NCI-H2029 (cell line): ENCODE measurements around the gene SPRR1A.
"Not testable (repeated sequence)": the region's sequence is repeated elsewhere in the genome, so short reads cannot be mapped to it uniquely, and the experiment has no call there.

Source experiments
- DNase-seq: peaks from one replicate; lab custom pipeline; 2025; lab: John Stamatoyannopoulos, UW

SPRR1A gene

DNA sequence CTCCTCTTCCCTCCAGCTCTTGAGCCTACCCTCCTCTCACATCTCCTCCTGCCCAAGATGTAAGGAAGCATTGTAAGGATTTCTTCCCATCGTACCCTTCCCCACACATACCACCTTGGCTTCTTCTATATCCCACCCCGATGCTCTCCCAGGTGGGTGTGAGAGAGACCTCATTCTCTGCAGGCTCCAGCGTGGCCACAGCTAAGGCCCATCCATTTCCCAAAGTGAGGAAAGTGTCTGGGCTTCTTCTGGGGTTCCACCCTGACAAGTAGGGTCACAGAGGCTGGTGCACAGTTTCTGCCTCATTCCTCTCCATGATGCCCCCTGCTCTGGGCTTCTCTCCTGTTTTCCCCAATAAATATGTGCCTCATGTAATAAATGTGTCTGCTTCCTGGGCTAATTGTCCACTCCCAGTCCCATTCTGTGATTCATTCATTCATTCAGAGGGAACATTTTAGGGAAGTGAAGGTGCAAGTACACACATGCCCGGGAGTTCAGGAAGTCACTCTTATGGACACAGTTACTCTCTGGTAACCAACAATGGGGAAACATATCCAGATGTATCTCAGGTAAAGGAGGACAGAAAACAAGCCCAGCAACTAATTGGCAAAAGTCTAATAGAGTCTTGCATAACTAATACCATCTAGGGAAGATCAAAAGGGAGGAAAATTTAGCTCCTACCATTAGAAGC lies 11.5 kb upstream of the SPRR1A start:
- no peak for DNase-seq

DNA sequence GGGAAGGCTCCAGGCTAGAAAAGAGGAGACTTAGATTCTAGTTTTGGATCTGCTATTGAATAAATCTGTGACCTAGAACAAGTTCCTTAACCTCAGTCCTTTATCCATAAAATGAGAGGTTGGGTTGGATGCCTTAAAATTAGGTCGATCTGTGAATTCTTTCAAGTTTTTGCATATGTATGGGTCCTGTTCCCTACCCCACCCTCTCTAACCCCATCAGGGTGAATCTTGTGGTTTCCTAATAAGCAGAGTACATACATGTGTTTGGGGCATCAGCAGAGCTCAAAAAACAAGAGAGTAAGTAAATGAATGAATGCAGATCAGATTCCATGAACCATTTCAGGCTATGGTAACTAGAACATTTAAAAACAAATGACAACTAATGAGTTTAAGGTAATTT lies 7.2 kb upstream of the SPRR1A start:
- DNase-seq: no peak

DNA sequence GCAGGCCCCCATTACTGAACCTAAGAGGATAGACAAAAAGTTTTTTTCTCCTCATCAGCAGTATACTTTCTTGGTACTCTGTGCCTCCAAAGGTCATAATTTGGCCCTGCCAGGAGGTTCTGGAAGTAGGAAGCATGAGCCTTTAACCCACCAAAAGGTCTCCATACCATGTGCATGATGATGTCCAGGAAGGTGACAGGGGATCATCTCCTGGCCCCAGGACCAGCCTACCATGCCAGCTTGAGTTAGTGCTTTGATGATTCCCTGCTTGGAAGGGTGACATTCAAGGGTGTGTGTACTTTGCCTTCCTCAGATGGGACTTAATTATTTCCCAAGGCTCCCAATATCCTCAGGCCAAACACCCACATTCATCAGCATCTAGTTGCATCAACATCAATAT lies 6.3 kb upstream of the SPRR1A start:
- DNase-seq: no peak

DNA sequence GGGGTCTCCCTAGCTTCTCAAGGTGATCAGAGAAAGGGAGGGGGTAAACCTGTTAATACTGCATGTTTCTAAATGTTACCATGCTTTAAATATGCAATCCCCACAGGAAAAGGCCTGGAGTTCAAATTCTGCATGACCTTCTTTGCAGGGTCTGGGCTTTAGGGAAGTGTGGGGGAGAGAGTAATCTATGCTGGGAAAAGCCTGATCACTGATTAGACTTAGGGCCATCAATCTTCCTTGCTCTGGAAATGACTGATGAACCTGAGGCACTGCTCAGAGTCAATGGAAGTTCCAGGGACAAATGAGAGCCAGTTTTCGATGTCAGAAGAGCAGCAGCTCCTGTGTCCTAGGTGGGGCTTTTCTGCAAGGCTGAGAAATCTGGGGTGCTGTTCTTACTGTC lies 3.2 kb upstream of the SPRR1A start:
- no peak for DNase-seq

DNA sequence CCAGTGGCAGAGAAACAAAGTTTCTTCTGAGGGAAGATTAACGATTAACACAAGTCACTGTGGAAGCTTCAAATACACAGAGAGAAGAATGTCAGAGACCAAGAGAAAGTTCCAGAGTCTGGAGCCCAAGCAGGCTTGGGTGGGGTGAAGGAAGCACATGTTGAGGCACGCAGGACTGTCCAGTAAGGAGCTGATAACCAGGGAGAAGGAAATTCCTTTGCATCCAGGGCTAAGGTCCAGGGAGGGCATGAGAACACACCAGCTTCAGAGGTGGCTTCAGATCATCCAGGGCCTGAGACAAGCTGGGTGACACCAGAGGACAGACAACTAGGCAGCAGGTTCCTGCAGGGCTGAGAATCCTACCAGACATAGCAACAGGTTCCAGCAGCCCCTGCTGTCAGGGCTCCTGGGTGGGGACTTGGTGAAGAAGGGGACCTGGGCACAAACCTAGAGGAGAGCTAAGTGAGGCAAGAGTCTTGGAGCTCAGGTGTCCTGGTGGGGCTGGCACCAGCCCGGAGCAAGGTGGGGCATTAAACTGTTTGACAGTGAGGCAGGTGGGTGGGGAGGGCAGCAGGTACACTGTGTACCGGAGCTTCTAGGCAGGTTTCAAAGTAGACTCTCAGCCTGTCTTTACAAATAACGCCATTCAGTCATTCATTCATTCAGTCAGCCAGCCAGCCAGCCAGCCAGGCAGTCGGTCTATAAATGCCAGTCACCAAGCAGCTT lies 2.6 kb upstream of the SPRR1A start:
- no peak for DNase-seq

DNA sequence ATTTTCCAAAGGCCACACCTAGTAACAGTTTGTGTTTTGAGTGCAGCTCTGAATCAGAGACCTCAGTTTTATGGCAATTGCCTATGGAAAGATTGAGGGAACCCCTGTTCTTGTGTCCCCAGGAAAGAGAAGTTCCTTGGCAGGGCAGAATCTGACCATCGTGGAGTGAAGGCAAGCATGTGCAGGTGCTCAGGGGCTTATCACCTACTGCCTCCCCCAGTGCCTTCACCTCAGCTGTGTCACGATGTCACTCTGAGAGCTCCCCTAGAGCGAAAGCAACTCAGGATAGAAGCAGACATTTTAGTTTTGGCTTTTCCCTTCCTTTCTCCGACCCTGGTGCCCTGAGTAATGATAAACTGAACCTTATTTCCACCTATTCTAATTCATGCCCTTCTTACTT lies 1.8 kb upstream of the SPRR1A start:
- DNase-seq: no peak

DNA sequence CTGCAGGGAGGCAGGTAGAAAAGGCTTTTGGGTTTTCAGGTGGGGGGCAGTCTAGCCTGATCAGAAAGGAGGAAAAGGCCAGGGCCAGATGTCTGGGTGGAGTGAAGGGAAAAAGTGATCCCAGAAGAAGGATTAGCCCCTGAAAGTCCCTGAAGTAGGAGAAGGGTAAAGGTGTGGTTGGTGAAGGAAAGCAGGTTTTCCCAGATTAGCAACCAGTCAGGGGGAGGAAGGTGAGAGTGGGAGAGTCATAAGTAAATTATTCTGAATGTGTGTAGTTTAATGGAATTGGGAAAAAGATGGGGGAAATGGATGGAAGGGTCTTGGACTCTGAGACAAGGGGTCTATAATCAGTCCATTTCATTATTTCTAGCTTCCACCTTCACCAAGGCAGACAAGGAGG lies 647 bp upstream of the SPRR1A start:
- no peak for DNase-seq

DNA sequence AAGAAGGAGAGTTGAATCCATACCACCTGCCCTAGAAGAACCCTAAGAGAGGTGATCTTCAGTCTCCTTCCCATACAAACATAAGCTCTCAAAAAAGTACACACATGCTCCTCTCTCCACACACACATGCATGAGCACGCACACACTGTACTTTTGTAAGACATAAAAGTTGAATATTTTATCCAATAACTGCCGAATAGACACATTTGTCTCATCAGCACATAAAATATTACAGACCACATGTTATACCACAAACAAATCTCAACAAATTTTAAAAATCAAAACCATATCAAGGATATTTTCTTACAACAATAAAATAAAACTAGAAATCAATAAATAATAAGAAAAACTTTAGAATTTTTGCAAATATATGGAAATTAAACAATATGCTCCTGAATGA lies 2.7 kb downstream of the SPRR1A start:
- no peak for DNase-seq

DNA sequence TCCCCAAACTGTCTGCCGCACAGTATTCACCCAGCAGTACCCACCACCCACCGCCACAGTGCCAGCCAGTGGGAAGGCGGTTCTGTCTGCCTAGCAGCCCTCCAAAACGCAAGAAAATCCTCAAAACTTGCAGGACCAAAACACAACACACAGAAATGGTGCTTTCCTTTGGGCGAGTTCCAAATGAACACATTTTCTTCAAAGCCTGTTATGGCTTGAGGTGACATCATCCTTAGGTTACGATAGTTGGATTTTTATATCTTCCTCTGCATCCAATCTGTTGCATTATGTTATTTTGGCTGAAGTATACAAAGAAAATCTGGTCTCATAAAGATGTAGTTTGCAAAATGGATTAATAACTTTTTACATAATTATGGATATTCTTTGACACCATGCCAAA lies 9.3 kb downstream of the SPRR1A start:
- no peak for DNase-seq

DNA sequence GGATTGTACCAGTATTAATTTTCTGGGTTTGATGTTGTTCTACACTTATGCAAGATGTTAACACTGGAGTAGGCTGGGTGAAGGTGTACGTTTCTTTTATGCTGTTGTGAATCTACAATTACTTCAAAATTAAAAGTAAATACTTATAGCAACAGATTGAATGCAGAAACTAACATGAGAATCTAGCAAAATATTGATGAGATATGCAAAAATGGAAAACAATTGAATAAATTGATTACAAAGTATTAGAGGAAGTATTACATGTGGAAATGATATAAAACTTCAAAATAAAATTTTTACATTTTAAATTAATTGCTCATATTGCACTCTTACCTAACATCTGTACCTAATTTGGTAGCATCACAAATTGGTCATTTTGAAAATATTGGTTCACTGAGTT lies 12.0 kb downstream of the SPRR1A start:
- no peak for DNase-seq

DNA sequence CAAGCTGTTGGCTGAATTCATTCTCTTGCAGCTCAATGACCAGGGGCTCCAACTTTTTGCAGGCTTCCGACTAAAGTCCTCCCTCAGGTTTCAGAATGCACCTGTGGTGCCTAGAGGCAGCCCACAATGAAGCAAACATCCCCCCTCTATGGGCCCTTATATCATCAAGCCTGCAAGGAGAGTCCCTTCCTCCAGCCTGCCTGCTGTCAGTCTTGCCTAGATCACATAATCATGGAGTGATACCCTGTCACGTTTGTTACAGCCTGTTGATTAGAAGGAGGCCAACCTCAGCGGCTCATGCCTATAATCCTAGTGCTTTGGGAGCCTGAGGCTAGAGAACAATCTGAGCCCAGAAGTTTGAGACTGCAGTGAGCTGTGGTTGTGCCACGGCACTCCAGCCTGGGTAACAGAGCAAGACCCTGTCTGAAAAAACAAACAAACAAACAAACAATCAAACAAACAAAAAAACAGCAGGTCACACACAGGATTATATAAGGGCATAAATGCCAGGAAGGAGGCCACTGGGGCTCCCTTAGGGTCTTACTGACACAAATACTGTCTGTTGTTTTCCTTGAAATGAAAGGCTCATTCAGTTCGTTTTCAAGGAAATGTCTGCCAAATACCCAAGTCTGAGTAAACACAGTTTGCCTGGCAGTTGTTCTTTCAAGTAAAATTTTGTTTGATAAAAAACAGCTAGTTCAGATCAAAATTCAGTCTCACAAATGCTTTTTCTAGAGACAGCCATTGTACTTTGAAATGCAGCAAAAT lies 12.9 kb downstream of the SPRR1A start:
- no peak for DNase-seq

DNA sequence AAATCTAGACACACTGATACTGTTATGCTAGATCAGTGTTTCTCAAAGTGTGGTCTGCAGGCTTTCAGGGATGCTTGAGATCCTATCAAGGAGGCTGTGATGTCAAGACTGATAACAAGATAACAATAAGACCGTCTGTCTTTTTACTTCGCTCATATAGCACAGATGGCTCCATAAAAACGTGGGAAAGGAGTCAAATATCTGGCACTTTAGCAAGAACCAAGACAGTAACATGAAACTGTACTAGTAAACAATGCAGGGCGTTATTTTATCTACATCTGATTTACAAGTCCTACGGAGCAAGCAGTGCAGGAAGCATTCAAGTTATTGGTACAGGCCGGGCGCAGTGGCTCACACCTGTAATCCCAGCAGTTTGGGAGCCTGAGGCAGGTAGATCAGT lies 14.0 kb downstream of the SPRR1A start:
- no peak for DNase-seq

DNA sequence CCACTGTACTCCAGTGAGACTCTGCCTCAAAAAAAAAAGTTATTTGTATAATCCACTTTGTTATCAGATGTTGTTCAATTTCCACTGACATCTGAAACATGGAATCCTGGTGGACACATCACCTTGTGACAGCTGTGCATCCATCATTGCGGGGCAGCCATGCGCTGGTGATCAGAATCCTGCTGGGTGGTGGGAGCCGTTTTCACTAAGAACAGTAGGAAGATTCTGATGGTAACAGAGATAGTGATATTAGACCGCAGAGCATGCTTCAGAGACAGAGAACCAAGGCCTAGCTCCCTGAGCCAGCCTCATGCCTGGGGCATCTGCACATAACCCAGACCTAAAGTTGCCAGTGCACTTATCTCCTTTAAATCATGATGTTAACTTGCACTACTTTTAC lies 14.6 kb downstream of the SPRR1A start:
- no peak for DNase-seq

DNA sequence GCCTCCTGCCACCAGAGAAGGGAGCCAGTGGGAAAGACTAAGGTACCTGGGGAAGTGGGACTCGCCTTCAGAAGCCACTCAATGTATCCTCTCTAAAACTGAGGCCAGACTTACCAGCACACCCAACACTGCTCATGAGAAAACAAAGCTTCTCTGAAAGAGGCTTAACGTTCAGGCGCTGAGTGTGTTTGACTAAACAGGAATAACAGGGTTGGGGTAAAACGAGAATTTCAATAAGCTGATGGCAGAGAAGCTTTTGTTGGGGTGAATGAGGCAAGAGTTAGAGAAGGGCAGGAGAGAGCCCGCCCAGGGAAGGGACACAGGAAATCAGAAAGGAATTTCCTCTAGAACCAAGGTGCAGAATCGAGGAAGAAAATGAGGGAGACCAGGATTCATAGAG lies 15.9 kb downstream of the SPRR1A start:
- DNase-seq: no peak

DNA sequence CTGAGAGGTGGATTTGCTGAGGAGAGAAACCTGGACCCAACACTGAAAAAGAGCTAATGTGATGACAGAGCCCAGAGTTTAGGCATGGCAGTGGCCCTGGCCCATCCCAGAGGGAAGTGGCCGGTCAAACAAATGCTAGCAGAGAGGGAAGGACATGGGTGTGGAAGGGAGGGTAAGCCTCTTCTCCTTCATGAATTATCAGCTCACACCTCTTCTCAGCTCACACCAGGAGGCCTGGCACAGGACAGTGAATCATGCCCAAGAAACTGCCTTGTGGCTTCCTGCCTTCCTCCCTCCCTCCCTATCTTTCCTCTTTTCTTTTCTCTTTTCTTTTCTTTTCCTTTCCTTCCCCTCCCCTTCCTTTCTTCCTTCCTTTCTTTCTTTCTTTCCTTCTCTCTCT lies 16.4 kb downstream of the SPRR1A start:
- no peak for DNase-seq

DNA sequence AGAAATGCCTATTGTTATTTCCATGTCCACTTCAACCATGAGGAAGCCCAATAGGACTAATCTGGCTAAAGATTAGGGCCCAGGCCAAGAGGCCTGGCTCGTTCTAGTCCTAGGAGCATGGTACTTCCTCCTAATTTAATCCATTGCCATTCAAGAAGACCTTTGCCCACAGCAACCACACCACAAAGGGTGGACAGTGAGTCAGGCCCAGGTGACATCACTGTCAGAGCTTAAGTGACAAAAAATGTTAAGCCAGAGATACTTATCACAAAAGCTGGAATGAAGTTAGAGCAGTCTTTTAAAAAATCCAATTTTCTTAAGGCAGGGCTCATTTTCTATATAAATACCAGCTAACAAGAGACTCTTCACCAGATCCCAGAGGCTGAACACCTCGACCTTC lies 17.5 kb downstream of the SPRR1A start, which contains the start of gene SPRR3:
TSS of gene SPRR3 (plus strand) at position 368 of the 400 bp plus-strand sequence. CDS start 1,272 bp downstream, outside the sequence.
- no peak for DNase-seq

DNA sequence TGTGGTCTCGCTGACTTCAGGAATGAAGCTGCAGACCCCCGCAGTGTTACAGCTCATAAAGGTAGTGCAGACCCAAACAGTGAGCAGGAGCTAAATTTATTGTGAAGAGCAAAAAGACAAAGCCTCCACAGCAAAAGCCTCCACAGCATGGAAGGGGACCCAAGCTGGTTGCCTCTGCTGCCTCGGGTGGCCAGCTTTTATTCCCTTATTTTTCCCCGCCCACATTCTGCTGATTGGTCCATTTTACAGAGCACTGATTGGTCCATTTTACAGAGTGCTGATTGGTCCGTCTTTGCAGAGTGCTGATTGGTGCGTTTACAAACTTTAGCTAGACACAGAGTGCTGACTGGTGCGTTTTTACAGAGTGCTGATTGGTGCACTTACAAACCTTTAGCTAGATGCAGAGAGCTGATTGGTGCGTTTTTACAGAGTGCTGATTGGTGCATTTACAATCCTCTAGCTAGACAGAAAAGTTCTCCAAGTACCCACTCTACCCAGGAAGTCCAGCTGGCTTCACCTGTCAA lies 27.4 kb downstream of the SPRR1A start:
- not testable (repeated sequence) for DNase-seq

DNA sequence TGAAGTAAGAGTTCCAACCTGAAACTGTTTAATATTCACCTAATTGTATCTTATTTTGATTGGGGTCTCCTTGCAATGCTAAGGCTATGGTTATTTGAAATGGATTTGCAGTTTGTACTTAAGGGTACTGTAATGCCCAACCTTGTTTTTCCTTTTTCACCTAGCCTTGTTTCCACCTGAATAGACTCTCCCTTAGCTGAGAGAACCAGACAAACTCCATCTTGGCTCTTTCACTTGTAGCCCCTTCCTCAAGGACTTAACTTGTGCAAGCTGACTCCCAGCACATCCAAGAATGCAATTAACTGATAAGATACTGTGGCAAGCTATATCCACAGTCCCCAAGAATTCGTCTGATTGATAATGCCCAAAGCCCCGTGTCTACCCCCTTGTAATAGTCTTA lies 37.9 kb downstream of the SPRR1A start:
- not testable (repeated sequence) for DNase-seq

DNA sequence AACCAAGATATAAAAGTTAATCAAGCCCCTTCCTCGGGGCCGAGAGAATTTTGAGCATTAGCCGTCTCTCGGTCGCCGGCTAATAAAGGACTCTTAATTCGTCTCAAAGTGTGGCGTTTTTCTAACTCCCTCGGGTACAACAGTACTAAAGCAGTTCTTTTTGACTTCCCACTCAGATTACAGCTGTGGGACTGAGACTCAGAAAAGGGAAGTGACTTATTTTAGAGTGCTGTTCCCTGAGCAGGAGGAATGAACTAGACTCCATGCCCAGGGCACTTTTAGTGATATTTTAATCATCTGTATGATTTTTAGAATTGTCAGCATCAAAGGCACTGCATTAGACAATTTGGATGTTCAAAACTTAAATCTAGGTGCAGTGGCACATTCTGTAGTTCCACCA lies 38.5 kb downstream of the SPRR1A start:
- DNase-seq: not testable (repeated sequence)

DNA sequence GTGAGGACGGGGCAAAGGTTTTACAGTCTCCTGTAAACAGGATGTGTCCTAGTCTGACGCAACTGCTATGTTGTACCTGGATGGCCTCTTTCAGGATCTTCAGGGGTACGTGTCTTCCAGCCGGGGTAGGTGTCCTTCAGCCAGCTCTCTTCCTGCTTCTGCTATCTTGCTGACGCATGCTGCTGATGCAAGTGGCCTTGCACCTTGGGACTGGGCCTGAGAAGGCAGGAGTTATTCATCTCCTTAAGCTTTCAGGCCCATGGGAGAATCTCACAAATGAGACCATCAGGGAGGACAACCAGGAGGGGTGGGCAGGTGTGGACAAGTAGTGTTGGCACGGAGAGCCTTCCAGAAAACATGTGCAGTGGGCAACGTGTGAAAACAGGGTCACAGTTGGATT lies 39.2 kb downstream of the SPRR1A start:
- DNase-seq: no peak

DNA sequence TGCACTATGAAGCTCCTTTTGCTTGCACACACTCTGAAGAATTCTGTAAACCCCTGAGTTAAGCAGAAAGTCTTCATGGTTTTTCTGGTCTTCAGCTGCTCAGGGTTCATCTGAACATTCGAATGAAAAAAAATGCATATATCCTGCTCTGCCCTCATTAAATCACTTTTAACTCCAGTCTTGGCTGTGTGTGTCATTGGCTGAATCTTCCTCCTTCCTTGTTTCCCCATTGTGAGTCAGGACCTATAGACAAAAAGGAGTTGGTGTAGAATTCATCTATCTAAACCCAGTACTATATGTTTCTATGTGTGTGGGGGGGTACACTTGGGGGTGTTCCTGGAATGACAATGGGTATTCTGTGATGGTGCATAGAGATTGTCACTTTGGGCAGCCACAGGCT lies 40.5 kb downstream of the SPRR1A start:
- DNase-seq: no peak

DNA sequence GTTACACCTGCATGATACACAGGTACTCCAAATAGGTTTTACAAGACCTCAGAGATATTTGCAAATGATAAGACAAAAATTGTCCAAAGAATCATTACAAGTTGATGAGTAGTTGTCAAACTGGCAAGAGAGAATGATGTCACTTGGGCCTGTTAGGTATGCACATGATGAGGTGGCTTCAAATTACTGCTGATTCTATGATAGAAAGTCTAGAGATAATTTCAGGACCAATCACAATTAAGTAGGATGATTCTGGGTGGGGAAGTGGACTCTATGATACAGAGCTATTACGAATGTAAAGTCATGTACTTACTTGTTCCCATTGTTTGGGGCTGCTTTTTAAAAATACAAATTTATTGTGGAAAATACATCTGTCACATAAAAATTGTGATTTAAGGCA lies 41.9 kb downstream of the SPRR1A start:
- no peak for DNase-seq

DNA sequence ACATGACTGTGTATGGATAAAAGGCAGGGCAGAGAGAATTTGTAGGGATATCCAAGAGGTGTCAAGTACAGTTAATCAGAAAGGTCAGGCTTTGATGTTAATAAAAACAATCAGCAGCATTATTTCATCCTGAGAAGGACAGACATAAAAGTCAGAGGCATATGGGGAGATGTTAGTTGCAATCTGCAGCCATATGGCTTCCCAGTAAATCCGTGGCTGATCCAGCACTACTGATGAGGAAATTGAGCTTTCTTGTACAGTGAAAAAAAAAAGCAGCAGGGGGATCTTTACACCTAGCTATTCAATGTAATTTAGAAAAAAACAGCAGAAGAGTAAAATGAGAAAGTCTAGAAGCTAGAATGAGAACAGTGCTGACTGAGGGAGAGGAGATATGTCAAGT lies 44.9 kb downstream of the SPRR1A start:
- no peak for DNase-seq
